Esophagus squamous epithelium (tissue), 5 donors: ENCODE data around the gene CCM2. TPM values are rescaled to one million over a fixed set of nuclear protein-coding genes. Genes with fewer than 3 reads are reported as not detected.

Source experiments
- DNase-seq: peaks from one replicate; lab custom pipeline; 2025; lab: John Stamatoyannopoulos, UW
- H3K27ac ChIP-seq, 4 donors: fragments of 200-600 bp; sonication (generic); one replicate each; pipeline ENCODE4 v1.5.1; 2016 to 2019; ENCODE audit warnings: mild to moderate bottlenecking in 1 of 4
- H3K27me3 ChIP-seq, 4 donors: fragments of 200-600 bp; sonication (generic); 1 replicate in 3 of 4; 2 replicates in 1 of 4; pipeline versions ENCODE4 v1.5.1 to v1.6.0; 2017 to 2021; ENCODE audit warnings: antibody characterized with exemption in 1 of 4
- H3K36me3 ChIP-seq, 3 donors: fragments of 200-600 bp; sonication (generic); one replicate each; pipeline ENCODE4 v1.5.1; 2016 to 2019
- H3K4me1 ChIP-seq, 3 donors: fragments of 200-600 bp; sonication (generic); one replicate each; pipeline ENCODE4 v1.5.1; 2017 to 2019
- H3K4me3 ChIP-seq, 4 donors: fragments of 200-600 bp; sonication (generic); 1 replicate in 3 of 4; 2 replicates in 1 of 4; pipeline ENCODE4 v1.5.1; 2016 to 2019; ENCODE audit warnings: mild to moderate bottlenecking in 2 of 4, moderate library complexity in 1 of 4
- H3K9me3 ChIP-seq, 3 donors: fragments of 200-600 bp; sonication (generic); one replicate each; pipeline ENCODE4 v1.5.1; 2016 to 2019
- CTCF ChIP-seq, 6 experiments: fragments of 450-650 bp in 4 of 6; fragments of 200-600 bp in 2 of 6; sonication (generic) in 2 of 6; IDR thresholded peaks; one replicate each; pipeline ENCODE4 v1.5.1; 2016 to 2019; ENCODE audit warnings: antibody characterized with exemption in 6 of 6, mild to moderate bottlenecking in 4 of 6, moderate library complexity in 4 of 6
- POLR2A ChIP-seq, 4 donors: fragments of 450-650 bp; IDR thresholded peaks; one replicate each; pipeline ENCODE4 v1.6.1; 2017; ENCODE audit warnings: antibody characterized with exemption in 4 of 4, mild to moderate bottlenecking in 4 of 4, moderate library complexity in 3 of 4
- WGBS, 2 donors: methylation state at CpG; one replicate each; pipeline ENCODE4 v1.1.5; 2018; 5-methylcytosine and 5-hydroxymethylcytosine counted together
- intact Hi-C: fragments of 100-400 bp; cut with DNase I; formaldehyde crosslinking; loops from one replicate; pipeline ENCODE4 v1.15.0; 2022
- total RNA-seq, 4 donors: library from RNA; depleted of rRNA; stranded (reverse); fragments of >200 nt; gene quantifications; one replicate each; pipeline ENCODE4 v1.1.0, GENCODE V29; 2016
- donor health status: DM: yes; HTN: yes; CAD: no.

CCM2 gene
- total RNA-seq, 4 donors from 2014 or later, result 20.0 to 36.3 (median 24.9) TPM

GRCh38 chr7:45052011-45052410 is 52.0 kb downstream of the CCM2 start:
- 45 to 66% methylated on average over 2 to 3 of the region's 3 CpGs for WGBS, 2 donors
- Histone ChIP-seq H3K4me3 (no peak overlapping the region), H3K27ac (no peak overlapping the region), H3K9me3 (no peaks in the 10 kb centered on the region), H3K4me1 (no peaks in the 10 kb centered on the region), H3K27me3 (no peaks in the 10 kb centered on the region), H3K36me3 (peaks cover 0 to 63% (median 5%) of the 10 kb centered on the region in 3 donors)
- intact Hi-C loops, result no loop called here
- no peak for DNase-seq
- TF ChIP-seq CTCF (IDR thresholded peaks at IDR 0.05), result no peak

- TF ChIP-seq POLR2A (IDR thresholded peaks at IDR 0.05), result no peak
- TF ChIP-seq CTCF (IDR thresholded peaks at IDR 0.05), result no peak
- WGBS, 2 donors, result 80 to 83% methylated on average over 4 to 5 of the region's 6 CpGs
- intact Hi-C loops, result no loop called here
- DNase-seq, result no peak
- Histone ChIP-seq H3K4me1 (no peaks in the 10 kb centered on the region), H3K9me3 (no peaks in the 10 kb centered on the region), H3K36me3 (peaks cover 0 to 49% (median 5%) of the 10 kb centered on the region in 3 donors), H3K4me3 (no peak overlapping the region), H3K27ac (no peak overlapping the region), H3K27me3 (no peaks in the 10 kb centered on the region)
Measured at GRCh38 chr7:45053401-45053800, 53.4 kb downstream of the CCM2 start.

- H3K4me1 ChIP-seq, result peaks cover 0 to 4% (median 0%) of the 10 kb centered on the region in 3 donors
- H3K27me3 ChIP-seq, result no peaks in the 10 kb centered on the region
- TF ChIP-seq CTCF (IDR thresholded peaks at IDR 0.05) (no peak), POLR2A (IDR thresholded peaks at IDR 0.05) (no peak)
- H3K36me3 ChIP-seq, result peaks cover 0 to 44% (median 5%) of the 10 kb centered on the region in 3 donors
- H3K4me3 ChIP-seq, result no peak overlapping the region
- no peaks in the 10 kb centered on the region for H3K9me3 ChIP-seq
- DNase-seq, result no peak
- 91 to 100% methylated on average over 2 to 5 of the region's 5 CpGs for WGBS, 2 donors
- H3K27ac ChIP-seq, result no peak overlapping the region
- intact Hi-C loops, result no loop called here
Measured at GRCh38 chr7:45053941-45054340, 53.9 kb downstream of the CCM2 start.

- H3K36me3 ChIP-seq, result peaks cover 0 to 39% (median 5%) of the 10 kb centered on the region in 3 donors
- no peak for DNase-seq
- intact Hi-C loops, result no loop called here
- H3K4me1 ChIP-seq, result peaks cover 0 to 9% (median 0%) of the 10 kb centered on the region in 3 donors
- no peak overlapping the region for H3K4me3 ChIP-seq
- TF ChIP-seq POLR2A (IDR thresholded peaks at IDR 0.05), result no peak
- no peak for TF ChIP-seq CTCF (IDR thresholded peaks at IDR 0.05)
- H3K27ac ChIP-seq, result no peak overlapping the region
- H3K27me3 ChIP-seq, result no peaks in the 10 kb centered on the region
- WGBS, 2 donors, result 82 to 91% methylated on average over 3 of the region's 3 CpGs
- no peaks in the 10 kb centered on the region for H3K9me3 ChIP-seq
Measured at GRCh38 chr7:45054442-45054841, 54.4 kb downstream of the CCM2 start.

GRCh38 chr7:45055016-45055415 is 55.0 kb downstream of the CCM2 start:
- Histone ChIP-seq H3K27ac (no peak overlapping the region), H3K9me3 (no peaks in the 10 kb centered on the region), H3K27me3 (no peaks in the 10 kb centered on the region), H3K36me3 (peaks cover 0 to 37% (median 5%) of the 10 kb centered on the region in 3 donors), H3K4me3 (no peak overlapping the region), H3K4me1 (peaks cover 0 to 9% (median 0%) of the 10 kb centered on the region in 3 donors)
- DNase-seq, result no peak
- TF ChIP-seq CTCF (IDR thresholded peaks at IDR 0.05), result no peak
- TF ChIP-seq POLR2A (IDR thresholded peaks at IDR 0.05), result no peak
- intact Hi-C loops, result no loop called here
- 92% methylated on average over 5 of the region's 5 CpGs for WGBS, 2 donors
